Neural progenitor cell (in vitro differentiated cells): Measurements from ENCODE around the gene RARG. TPM values are rescaled to one million over a fixed set of nuclear protein-coding genes. Genes with fewer than 3 reads are reported as not detected.

Source experiments
- DNase-seq: peaks from one replicate; pipeline ENCODE4 v3.0.0-alpha.2; 2016; ENCODE audit warnings: low spot score
- H2AFZ ChIP-seq: fragments of 200-600 bp; sonication (generic); replicated peaks from 2 replicates; pipeline ENCODE4 v1.6.1; 2016; ENCODE audit warnings: antibody characterized with exemption
- H3F3A ChIP-seq: fragments of 200-600 bp; sonication (generic); 2 replicates; pipeline ENCODE4 v1.6.1; 2016; ENCODE audit warnings: antibody characterized with exemption, low read depth
- H3K27ac ChIP-seq: fragments of 200-600 bp; sonication (generic); 2 replicates; pipeline ENCODE4 v1.5.1; 2016; ENCODE audit warnings: mild to moderate bottlenecking
- H3K27me3 ChIP-seq: fragments of 200-600 bp; sonication (generic); 2 replicates; pipeline ENCODE4 v1.6.1; 2016; ENCODE audit warnings: mild to moderate bottlenecking, moderate library complexity
- H3K36me3 ChIP-seq: fragments of 200-600 bp; sonication (generic); 2 replicates; pipeline ENCODE4 v1.5.1; 2016
- H3K4me1 ChIP-seq: fragments of 200-600 bp; sonication (generic); 2 replicates; pipeline ENCODE4 v1.6.1; 2016; ENCODE audit warnings: mixed run types
- H3K4me2 ChIP-seq: fragments of 200-600 bp; sonication (generic); 2 replicates; pipeline ENCODE4 v1.6.1; 2016
- H3K4me3 ChIP-seq: fragments of 200-600 bp; sonication (generic); 2 replicates; pipeline ENCODE4 v1.5.1; 2016
- H3K79me2 ChIP-seq: fragments of 200-600 bp; sonication (generic); 2 replicates; pipeline ENCODE4 v1.6.1; 2016; ENCODE audit warnings: low read depth
- H3K9ac ChIP-seq: fragments of 200-600 bp; sonication (generic); 2 replicates; pipeline ENCODE4 v1.6.1; 2016
- H3K9me3 ChIP-seq: fragments of 200-600 bp; sonication (generic); 2 replicates; pipeline ENCODE4 v1.5.1; 2016; ENCODE audit warnings: low read depth
- H4K20me1 ChIP-seq: fragments of 200-600 bp; sonication (generic); 2 replicates; pipeline ENCODE4 v1.6.1; 2016; ENCODE audit warnings: low read depth
- H3K27ac Mint-ChIP-seq: 3 replicates; pipeline ENCODE4 v1.8.0; 2021; ENCODE audit warnings: mixed read lengths
- H3K27me3 Mint-ChIP-seq: 2 replicates; pipeline ENCODE4 v1.8.0; 2022; ENCODE audit warnings: low read depth, mild to moderate bottlenecking, inconsistent platforms, moderate library complexity, mixed read lengths; ENCODE audit not compliant: insufficient read depth
- H3K36me3 Mint-ChIP-seq: 3 replicates; pipeline ENCODE4 v1.8.0; 2021; ENCODE audit warnings: mixed read lengths
- H3K4me1 Mint-ChIP-seq: 3 replicates; pipeline ENCODE4 v1.8.0; 2021; ENCODE audit warnings: mixed read lengths
- H3K4me3 Mint-ChIP-seq: 3 replicates; pipeline ENCODE4 v1.8.0; 2021; ENCODE audit warnings: mild to moderate bottlenecking, moderate library complexity, mixed read lengths
- H3K9me3 Mint-ChIP-seq: 3 replicates; pipeline ENCODE4 v1.8.0; 2020; ENCODE audit warnings: mixed read lengths
- EZH2 ChIP-seq: fragments of 200-600 bp; sonication (generic); IDR thresholded peaks from 2 replicates; pipeline ENCODE4 v1.6.1; 2017; ENCODE audit warnings: antibody characterized with exemption, mild to moderate bottlenecking, moderate library complexity
- EZH2phosphoT487 ChIP-seq: fragments of 200-600 bp; sonication (generic); IDR thresholded peaks from 2 replicates; pipeline ENCODE4 v1.6.1; 2017; ENCODE audit warnings: antibody characterized with exemption
- total RNA-seq: library from RNA; depleted of rRNA; stranded (reverse); fragments of >200 nt; gene quantifications from 2 replicates; pipeline ENCODE4 v1.2.3, GENCODE V29; 2015; ENCODE audit warnings: low replicate concordance
- TF ChIP-seq, protein P1 (sequence below): fragments of 200-600 bp; sonication (generic); IDR thresholded peaks from 2 replicates; pipeline ENCODE4 v1.5.1; 2017; ENCODE audit warnings: antibody characterized with exemption, mild to moderate bottlenecking

The RARG gene
- total RNA-seq, 1 donor from 2014 or later: 17.0 TPM

DNA sequence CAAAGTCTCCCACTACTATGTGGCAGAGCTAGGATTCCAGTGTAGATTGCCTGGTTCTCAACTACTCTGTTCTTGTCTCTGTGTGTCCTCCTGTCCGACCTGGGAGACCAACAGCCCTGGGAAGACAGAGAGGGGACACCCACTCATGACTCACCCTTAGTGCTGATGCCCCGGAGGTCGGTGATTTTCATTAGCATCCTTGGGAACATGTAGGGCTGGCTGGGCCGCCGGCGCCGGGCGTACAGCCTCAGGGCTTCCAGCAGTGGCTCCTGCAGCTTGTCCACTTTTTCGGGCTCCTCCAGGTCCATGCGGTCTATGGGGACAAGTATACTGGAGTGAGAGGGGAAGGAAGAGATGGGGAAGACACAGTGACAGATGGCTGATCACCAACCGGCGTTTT lies 19.1 kb downstream of the RARG start:
- Mint-ChIP-seq H3K4me3 (no peak overlapping the region), H3K4me1 (peaks cover 42% of the 10 kb centered on the region), H3K9me3 (no peaks in the 10 kb centered on the region), H3K27me3 (peaks cover 19% of the 10 kb centered on the region), H3K27ac (no peak overlapping the region), H3K36me3 (no peaks in the 10 kb centered on the region)
- Histone ChIP-seq H3K79me2 (peaks cover 21% of the 10 kb centered on the region), H3F3A (peaks cover 31% of the 10 kb centered on the region), H3K27ac (no peak overlapping the region), H3K4me3 (no peak overlapping the region), H2AFZ (no peak overlapping the region), H3K27me3 (no peaks in the 10 kb centered on the region), H4K20me1 (peaks cover 4% of the 10 kb centered on the region), H3K4me2 (no peak overlapping the region), H3K9me3 (no peaks in the 10 kb centered on the region), H3K36me3 (no peaks in the 10 kb centered on the region), H3K9ac (no peak overlapping the region), H3K4me1 (peaks cover 19% of the 10 kb centered on the region)
- no peak for TF ChIP-seq EZH2phosphoT487
- TF ChIP-seq EZH2: no peak
- TF ChIP-seq, protein P1, sequence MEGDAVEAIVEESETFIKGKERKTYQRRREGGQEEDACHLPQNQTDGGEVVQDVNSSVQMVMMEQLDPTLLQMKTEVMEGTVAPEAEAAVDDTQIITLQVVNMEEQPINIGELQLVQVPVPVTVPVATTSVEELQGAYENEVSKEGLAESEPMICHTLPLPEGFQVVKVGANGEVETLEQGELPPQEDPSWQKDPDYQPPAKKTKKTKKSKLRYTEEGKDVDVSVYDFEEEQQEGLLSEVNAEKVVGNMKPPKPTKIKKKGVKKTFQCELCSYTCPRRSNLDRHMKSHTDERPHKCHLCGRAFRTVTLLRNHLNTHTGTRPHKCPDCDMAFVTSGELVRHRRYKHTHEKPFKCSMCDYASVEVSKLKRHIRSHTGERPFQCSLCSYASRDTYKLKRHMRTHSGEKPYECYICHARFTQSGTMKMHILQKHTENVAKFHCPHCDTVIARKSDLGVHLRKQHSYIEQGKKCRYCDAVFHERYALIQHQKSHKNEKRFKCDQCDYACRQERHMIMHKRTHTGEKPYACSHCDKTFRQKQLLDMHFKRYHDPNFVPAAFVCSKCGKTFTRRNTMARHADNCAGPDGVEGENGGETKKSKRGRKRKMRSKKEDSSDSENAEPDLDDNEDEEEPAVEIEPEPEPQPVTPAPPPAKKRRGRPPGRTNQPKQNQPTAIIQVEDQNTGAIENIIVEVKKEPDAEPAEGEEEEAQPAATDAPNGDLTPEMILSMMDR: no peak
- DNase-seq: no peak

DNA sequence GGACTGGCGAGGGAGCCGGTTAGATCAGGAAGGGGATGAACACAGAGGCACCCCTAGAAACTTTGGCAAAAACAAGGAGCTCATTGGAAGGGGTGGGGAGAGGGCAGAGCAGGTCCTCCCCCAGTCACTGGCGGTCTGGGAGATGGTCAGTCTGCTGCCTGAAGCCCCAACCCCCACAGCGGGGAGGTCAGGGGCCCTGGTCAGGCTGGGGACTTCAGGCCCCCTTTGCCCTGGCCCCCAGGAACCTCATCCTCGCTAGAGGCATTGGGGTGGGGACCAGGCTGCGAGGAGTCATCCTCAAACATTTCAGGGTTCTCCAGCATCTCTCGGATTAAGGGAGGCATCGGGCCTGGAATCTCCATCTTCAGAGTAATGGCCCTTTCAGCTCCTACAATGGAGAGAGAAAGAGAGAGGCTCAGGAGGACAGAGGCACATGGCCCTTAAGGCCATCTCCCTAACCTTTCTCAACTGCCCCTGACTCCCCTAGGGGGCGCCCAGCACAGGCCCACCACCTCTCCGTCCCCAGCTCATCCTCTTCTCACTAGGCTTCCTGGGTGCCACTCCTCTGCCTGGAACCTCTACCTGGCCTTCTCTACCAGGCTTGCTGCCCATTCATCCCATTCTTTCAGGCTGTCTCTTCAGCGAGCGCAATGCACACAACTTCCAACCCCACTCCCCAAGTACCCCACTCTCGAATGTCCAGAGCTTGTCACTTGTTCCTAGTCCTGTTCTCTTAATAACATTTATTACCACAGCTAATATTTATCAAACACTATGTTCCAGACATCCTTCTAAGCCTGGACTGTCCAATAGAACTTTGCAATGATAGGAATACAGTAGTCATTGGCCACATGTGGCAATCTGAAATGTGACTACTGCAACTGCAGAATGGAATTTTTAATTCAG lies 20.3 kb downstream of the RARG start:
- no peak overlapping the region for H3K4me3 ChIP-seq
- H3K4me1 Mint-ChIP-seq: peaks cover 31% of the 10 kb centered on the region
- no peak overlapping the region for H3K9ac ChIP-seq
- no peaks in the 10 kb centered on the region for H3K9me3 Mint-ChIP-seq
- no peaks in the 10 kb centered on the region for H3K27me3 ChIP-seq
- H4K20me1 ChIP-seq: peaks cover 4% of the 10 kb centered on the region
- no peaks in the 10 kb centered on the region for H3K36me3 ChIP-seq
- peaks cover 15% of the 10 kb centered on the region for H3K27me3 Mint-ChIP-seq
- H3K9me3 ChIP-seq: no peaks in the 10 kb centered on the region
- H2AFZ ChIP-seq: no peak overlapping the region
- peaks cover 9% of the 10 kb centered on the region for H3K79me2 ChIP-seq
- H3K4me1 ChIP-seq: peaks cover 7% of the 10 kb centered on the region
- H3F3A ChIP-seq: peaks cover 27% of the 10 kb centered on the region
- DNase-seq: peak; percentile 54
- no peak overlapping the region for H3K27ac ChIP-seq
- peak overlapping the region; percentile 7 for H3K4me3 Mint-ChIP-seq
- H3K4me2 ChIP-seq: no peak overlapping the region
- H3K36me3 Mint-ChIP-seq: no peaks in the 10 kb centered on the region
- peak overlapping the region; percentile 9 for H3K27ac Mint-ChIP-seq
- no peak for TF ChIP-seq EZH2phosphoT487
- TF ChIP-seq, protein P1: peak; percentile 63

DNA sequence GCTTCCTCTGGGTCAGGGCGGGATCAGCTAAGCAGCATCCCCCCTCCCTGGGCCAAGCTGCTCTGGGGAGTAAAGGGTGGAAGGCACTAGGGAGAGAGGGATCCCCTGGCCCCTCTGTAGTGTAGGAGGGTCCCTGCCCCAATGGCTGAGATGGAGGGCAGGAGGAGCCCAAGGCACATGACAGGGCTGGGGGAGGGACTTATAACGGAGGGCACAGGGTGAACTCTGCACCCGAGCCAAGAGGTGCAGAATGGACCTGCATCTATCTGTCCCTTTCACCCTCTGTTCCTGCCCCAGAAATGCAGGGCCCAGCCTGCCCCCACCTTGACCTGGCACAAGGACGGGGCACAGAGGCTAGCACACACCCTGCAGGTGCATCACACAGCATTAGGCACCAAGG lies 21.2 kb downstream of the RARG start:
- no peaks in the 10 kb centered on the region for H3K9me3 ChIP-seq
- H3K4me3 ChIP-seq: no peak overlapping the region
- TF ChIP-seq EZH2: no peak
- TF ChIP-seq, protein P1: no peak
- TF ChIP-seq EZH2phosphoT487: no peak
- no peak overlapping the region for H3K27ac ChIP-seq
- Mint-ChIP-seq H3K27me3 (peaks cover 10% of the 10 kb centered on the region), H3K27ac (no peak overlapping the region), H3K4me3 (no peak overlapping the region), H3K9me3 (no peaks in the 10 kb centered on the region), H3K36me3 (no peaks in the 10 kb centered on the region), H3K4me1 (peaks cover 25% of the 10 kb centered on the region)
- H3K4me1 ChIP-seq: no peaks in the 10 kb centered on the region
- DNase-seq: no peak
- no peaks in the 10 kb centered on the region for H3K36me3 ChIP-seq
- H4K20me1 ChIP-seq: no peaks in the 10 kb centered on the region
- no peaks in the 10 kb centered on the region for H3K27me3 ChIP-seq
- no peak overlapping the region for H2AFZ ChIP-seq
- H3K79me2 ChIP-seq: peaks cover under 1% of the 10 kb centered on the region
- no peak overlapping the region for H3K9ac ChIP-seq
- no peak overlapping the region for H3K4me2 ChIP-seq
- peaks cover 18% of the 10 kb centered on the region for H3F3A ChIP-seq
